Adrenal gland (tissue), 12 donors: ENCODE measurements around the gene LIMD2. TPM values are rescaled to one million over a fixed set of nuclear protein-coding genes. Genes with fewer than 3 reads are reported as not detected.

Experiments
- DNase-seq, 7 donors: peaks; one replicate each; pipeline ENCODE4 v3.0.0-alpha.2; 2019 to 2020
- H3K27ac ChIP-seq, 5 donors: fragments of 200-600 bp; sonication (generic) in 4 of 5; 1 replicate in 3 of 5; 2 replicates in 2 of 5; pipeline versions ENCODE4 v1.5.1 to v1.8.0; 2016 to 2020; ENCODE audit warnings: mild to moderate bottlenecking in 1 of 5
- H3K27me3 ChIP-seq: fragments of 200-600 bp; 2 replicates; pipeline ENCODE4 v1.8.0; 2021
- H3K36me3 ChIP-seq, 2 donors: fragments of 200-600 bp; replicated peaks in 1 of 2; 1 replicate in 1 of 2; 2 replicates in 1 of 2; pipeline versions ENCODE4 v1.5.1 to v1.8.0; 2018 to 2022
- H3K4me1 ChIP-seq, 2 donors: fragments of 200-600 bp; replicated peaks in 1 of 2; 1 replicate in 1 of 2; 2 replicates in 1 of 2; pipeline versions ENCODE4 v1.5.1 to v1.8.0; 2018 to 2021
- H3K4me3 ChIP-seq, 4 donors: fragments of 200-600 bp; sonication (generic) in 3 of 4; one replicate each; pipeline ENCODE4 v1.5.1; 2016 to 2018
- H3K9me3 ChIP-seq, 3 donors: fragments of 200-600 bp; sonication (generic) in 1 of 3; replicated peaks in 1 of 3; 1 replicate in 2 of 3; 2 replicates in 1 of 3; pipeline versions ENCODE4 v1.5.1 to v1.8.0; 2016 to 2021
- CTCF ChIP-seq, 6 experiments: fragments of 450-650 bp in 4 of 6; fragments of 200-600 bp in 2 of 6; sonication (generic) in 1 of 6; IDR thresholded peaks; 1 replicate in 5 of 6; 2 replicates in 1 of 6; pipeline versions ENCODE4 v1.5.1 to v1.8.0; 2016 to 2021; ENCODE audit warnings: antibody characterized with exemption in 6 of 6, mild to moderate bottlenecking in 2 of 6, moderate library complexity in 1 of 6
- POLR2A ChIP-seq, 2 donors: fragments of 450-650 bp; IDR thresholded peaks; one replicate each; pipeline ENCODE4 v1.6.1; 2017; ENCODE audit warnings: antibody characterized with exemption in 2 of 2, mild to moderate bottlenecking in 2 of 2, moderate library complexity in 1 of 2
- WGBS, 4 donors: extraction: QIAGEN DNeasy Blood & Tissue Kit in 2 of 4; methylation state at CpG; one replicate each; pipeline versions ENCODE4 v1.1.5 to v1.1.7; 2013 to 2017; 5-methylcytosine and 5-hydroxymethylcytosine counted together
- intact Hi-C, 2 donors: fragments of 100-400 bp; cut with DNase I; formaldehyde crosslinking; loops; one replicate each; pipeline versions ENCODE4 v1.14.1 to v1.15.0; 2022 to 2023
- polyA plus RNA-seq, 3 donors: library from polyadenylated mRNA; stranded (reverse); fragments of 200-250 nt in 2 of 3; fragments of 350-450 nt in 1 of 3; fragmentation: Illumina TruSeq in 1 of 3; extraction: RNeasy Lipid Tissue Mini Kit (QIAGEN cat#74804) in 1 of 3; gene quantifications; one replicate each; pipeline ENCODE4 v1.2.3, GENCODE V29; 2013 to 2014
- total RNA-seq, 9 donors: library from RNA; depleted of rRNA in 4 of 9; stranded (reverse); fragments of >200 nt in 4 of 9; fragments of 120-200 nt in 1 of 9; fragmentation: NEBNext Ultra II Directional in 1 of 9; extraction: Animal tissue kit (Norgen Biotek cat#: 25700) in 1 of 9; gene quantifications; one replicate each; pipeline versions ENCODE4 v1.1.0 to v1.2.4, GENCODE V29; 2013 to 2023
- donor health status: healthy with polysubstance abuse.
- donor health status: Bipolar disorder and iron deficiency.
- donor health status: DM: yes; HTN: yes; CAD: no.
- donor health status: DM: no; HTN: no; CAD: no.
- donor health status: DM: no; HTN: no; CAD: no.
- donor health status: DM: yes; HTN: yes; CAD: no.

The LIMD2 gene
- total and polyA plus RNA-seq, 12 donors: 2.5 to 76.3 (median 12.0) TPM

GRCh38 chr17:63716426-63716825 lies 16.5 kb upstream of the LIMD2 start:
- H3K9me3 ChIP-seq: no peaks in the 10 kb centered on the region
- TF ChIP-seq POLR2A (IDR thresholded peaks at IDR 0.05) (no peak), CTCF (IDR thresholded peaks at IDR 0.05) (no peak)
- H3K4me1 ChIP-seq: peaks cover 0 to 12% of the 10 kb centered on the region in 2 donors
- no peak overlapping the region for H3K27ac ChIP-seq
- WGBS, 4 donors: 75 to 86% (median 84%) methylated on average over 3 of the region's 3 CpGs
- H3K36me3 ChIP-seq: peaks cover 0 to 31% of the 10 kb centered on the region in 2 donors
- H3K4me3 ChIP-seq: no peak overlapping the region
- no peak for DNase-seq
- no peaks in the 10 kb centered on the region for H3K27me3 ChIP-seq
- intact Hi-C loops: no loop called here

- H3K36me3 ChIP-seq: peaks cover 0 to 48% of the 10 kb centered on the region in 2 donors
- H3K27me3 ChIP-seq: no peaks in the 10 kb centered on the region
- peak in 6 of 7 donors; percentile 67 to 80 (median 70) for DNase-seq
- no peak overlapping the region for H3K27ac ChIP-seq
- 63 to 69% (median 67%) methylated on average over 10 of the region's 10 CpGs for WGBS, 4 donors
- no peak for TF ChIP-seq CTCF (IDR thresholded peaks at IDR 0.05)
- TF ChIP-seq POLR2A (IDR thresholded peaks at IDR 0.05): no peak
- no peak overlapping the region for H3K4me3 ChIP-seq
- H3K4me1 ChIP-seq: peaks cover 0 to 12% of the 10 kb centered on the region in 2 donors
- intact Hi-C loops: no loop called here
- H3K9me3 ChIP-seq: no peaks in the 10 kb centered on the region
Observed at GRCh38 chr17:63714550-63715277, 14.8 kb upstream of the LIMD2 start.

- Histone ChIP-seq H3K27me3 (no peaks in the 10 kb centered on the region), H3K4me1 (no peaks in the 10 kb centered on the region), H3K9me3 (no peaks in the 10 kb centered on the region), H3K27ac (no peak overlapping the region), H3K36me3 (peaks cover 0 to 73% of the 10 kb centered on the region in 2 donors), H3K4me3 (no peak overlapping the region)
- TF ChIP-seq POLR2A (IDR thresholded peaks at IDR 0.05) (no peak), CTCF (IDR thresholded peaks at IDR 0.05) (no peak)
- 90 to 96% (median 95%) methylated on average over 6 of the region's 6 CpGs for WGBS, 4 donors
- peak in 1 of 7 donors; percentile 41 for DNase-seq
- intact Hi-C loops: no loop called here
Observed at GRCh38 chr17:63709110-63709509, 9.2 kb upstream of the LIMD2 start.

GRCh38 chr17:63707151-63707550 lies 7.2 kb upstream of the LIMD2 start:
- Histone ChIP-seq H3K36me3 (peaks cover 0 to 66% of the 10 kb centered on the region in 2 donors), H3K9me3 (no peaks in the 10 kb centered on the region), H3K4me3 (no peak overlapping the region), H3K27me3 (no peaks in the 10 kb centered on the region), H3K27ac (no peak overlapping the region), H3K4me1 (no peaks in the 10 kb centered on the region)
- intact Hi-C loops: no loop called here
- no peak for TF ChIP-seq POLR2A (IDR thresholded peaks at IDR 0.05)
- 90 to 94% (median 93%) methylated on average over 8 to 11 of the region's 11 CpGs for WGBS, 4 donors
- DNase-seq: peak in 1 of 7 donors; percentile 41
